ENCODE data around the gene B3GNT5. TPM values are rescaled to one million over a fixed set of nuclear protein-coding genes. Genes with fewer than 3 reads are reported as not detected.
"Not testable (repeated sequence)": the region's sequence is repeated elsewhere in the genome, so short reads cannot be mapped to it uniquely, and the experiment has no call there.

The B3GNT5 gene
- total RNA-seq, 3 donors from 2014 or later: 3.0 to 12.1 (median 6.2) TPM

GRCh38 chr3:183222631-183223235 lies 30.3 kb upstream of the B3GNT5 start:
- Histone ChIP-seq H3K9me3 (no peaks in the 10 kb centered on the region), H3K4me1 (no peaks in the 10 kb centered on the region), H3K36me3 (no peaks in the 10 kb centered on the region), H3K27ac (no peak overlapping the region), H3K4me3 (no peak overlapping the region), H3K27me3 (no peaks in the 10 kb centered on the region)
- DNase-seq (ENCODE audit: low spot score in 2 of 2): no peak
- TF ChIP-seq CTCF (IDR thresholded peaks at IDR 0.05) (no peak), POLR2AphosphoS5 (IDR thresholded peaks at IDR 0.05) (no peak), POLR2A (IDR thresholded peaks at IDR 0.05) (no peak)
- intact Hi-C loops (cut with DNase I; ENCODE audit: low total_unique reads): no loop called here

- no peak overlapping the region for H3K4me3 ChIP-seq
- no peak for TF ChIP-seq CTCF (IDR thresholded peaks at IDR 0.05)
- no peak for TF ChIP-seq POLR2A (IDR thresholded peaks at IDR 0.05)
- TF ChIP-seq POLR2AphosphoS5 (IDR thresholded peaks at IDR 0.05): no peak
- no peaks in the 10 kb centered on the region for H3K27me3 ChIP-seq
- no peaks in the 10 kb centered on the region for H3K4me1 ChIP-seq
- intact Hi-C loops (cut with DNase I; ENCODE audit: low total_unique reads): no loop called here
- no peaks in the 10 kb centered on the region for H3K9me3 ChIP-seq
- H3K36me3 ChIP-seq: no peaks in the 10 kb centered on the region
- no peak for DNase-seq (ENCODE audit: low spot score in 2 of 2)
- no peak overlapping the region for H3K27ac ChIP-seq
Measured at GRCh38 chr3:183224180-183224970, 28.7 kb upstream of the B3GNT5 start.

GRCh38 chr3:183226333-183226890 lies 26.6 kb upstream of the B3GNT5 start:
- Histone ChIP-seq H3K36me3 (no peaks in the 10 kb centered on the region), H3K4me1 (no peaks in the 10 kb centered on the region), H3K9me3 (no peaks in the 10 kb centered on the region), H3K27me3 (no peaks in the 10 kb centered on the region), H3K27ac (no peak overlapping the region), H3K4me3 (no peak overlapping the region)
- TF ChIP-seq POLR2A (IDR thresholded peaks at IDR 0.05) (no peak), POLR2AphosphoS5 (IDR thresholded peaks at IDR 0.05) (no peak), CTCF (IDR thresholded peaks at IDR 0.05) (no peak)
- intact Hi-C loops (cut with DNase I; ENCODE audit: low total_unique reads): no loop called here
- DNase-seq (ENCODE audit: low spot score in 2 of 2): no peak

GRCh38 chr3:183227586-183227985 lies 25.5 kb upstream of the B3GNT5 start:
- no peaks in the 10 kb centered on the region for H3K9me3 ChIP-seq
- no peak overlapping the region for H3K4me3 ChIP-seq
- intact Hi-C loops (cut with DNase I; ENCODE audit: low total_unique reads): no loop called here
- H3K4me1 ChIP-seq: no peaks in the 10 kb centered on the region
- no peaks in the 10 kb centered on the region for H3K27me3 ChIP-seq
- H3K27ac ChIP-seq: no peak overlapping the region
- TF ChIP-seq POLR2AphosphoS5 (IDR thresholded peaks at IDR 0.05) (no peak), POLR2A (IDR thresholded peaks at IDR 0.05) (no peak), CTCF (IDR thresholded peaks at IDR 0.05) (no peak)
- no peaks in the 10 kb centered on the region for H3K36me3 ChIP-seq
- no peak for DNase-seq (ENCODE audit: low spot score in 2 of 2)

DNA sequence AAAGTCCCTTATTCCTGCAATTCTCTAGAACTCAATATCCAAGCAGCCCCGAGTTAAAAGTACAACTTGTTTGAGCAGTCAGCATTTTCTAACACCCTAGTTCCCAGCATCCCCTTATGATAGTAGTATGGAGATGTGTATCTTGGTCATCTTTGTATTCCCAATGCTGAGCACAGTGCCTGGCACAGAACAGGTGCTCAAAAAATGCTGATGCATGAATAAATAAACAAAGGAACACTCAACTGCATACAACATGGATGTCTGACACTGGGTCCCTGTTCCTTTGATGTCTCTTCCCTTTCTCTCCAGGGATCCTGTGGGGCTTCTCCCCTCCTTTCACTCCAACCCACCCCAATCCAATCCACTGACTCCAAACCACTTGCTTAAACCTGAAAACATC lies 23.9 kb upstream of the B3GNT5 start:
- intact Hi-C loops (cut with DNase I; ENCODE audit: low total_unique reads): no loop called here
- no peaks in the 10 kb centered on the region for H3K27me3 ChIP-seq
- TF ChIP-seq CTCF (IDR thresholded peaks at IDR 0.05): no peak
- TF ChIP-seq POLR2AphosphoS5 (IDR thresholded peaks at IDR 0.05): no peak
- TF ChIP-seq POLR2A (IDR thresholded peaks at IDR 0.05): no peak
- no peaks in the 10 kb centered on the region for H3K4me1 ChIP-seq
- H3K27ac ChIP-seq: no peak overlapping the region
- H3K4me3 ChIP-seq: no peak overlapping the region
- H3K9me3 ChIP-seq: no peaks in the 10 kb centered on the region
- no peaks in the 10 kb centered on the region for H3K36me3 ChIP-seq
- DNase-seq (ENCODE audit: low spot score in 2 of 2): no peak

DNA sequence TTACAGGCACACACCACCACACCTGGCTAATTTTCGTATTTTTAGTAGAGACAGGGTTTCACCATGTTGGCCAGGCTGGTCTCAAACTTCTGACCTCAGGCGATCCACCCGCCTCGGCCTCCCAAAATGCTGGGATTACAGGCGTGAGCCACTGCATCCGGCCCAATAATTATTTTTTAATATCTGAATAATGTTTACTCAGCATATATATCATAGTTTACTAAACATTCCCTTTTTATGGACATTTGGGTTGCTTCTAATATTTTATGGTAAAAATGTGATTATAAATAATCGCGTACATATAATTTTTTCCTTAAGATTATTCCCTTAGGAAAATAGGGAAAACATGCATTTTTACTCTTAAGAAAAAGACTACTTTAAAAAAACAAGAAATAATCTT lies 22.8 kb upstream of the B3GNT5 start:
- H3K9me3 ChIP-seq; H3K27me3 ChIP-seq; DNase-seq (ENCODE audit: low spot score in 2 of 2); H3K4me3 ChIP-seq; H3K27ac ChIP-seq; intact Hi-C loops (cut with DNase I; ENCODE audit: low total_unique reads); H3K36me3 ChIP-seq; H3K4me1 ChIP-seq: not testable (repeated sequence)

Measured in breast epithelium (tissue), 4 donors.